ENCODE results near the gene MCCD1.

DNA sequence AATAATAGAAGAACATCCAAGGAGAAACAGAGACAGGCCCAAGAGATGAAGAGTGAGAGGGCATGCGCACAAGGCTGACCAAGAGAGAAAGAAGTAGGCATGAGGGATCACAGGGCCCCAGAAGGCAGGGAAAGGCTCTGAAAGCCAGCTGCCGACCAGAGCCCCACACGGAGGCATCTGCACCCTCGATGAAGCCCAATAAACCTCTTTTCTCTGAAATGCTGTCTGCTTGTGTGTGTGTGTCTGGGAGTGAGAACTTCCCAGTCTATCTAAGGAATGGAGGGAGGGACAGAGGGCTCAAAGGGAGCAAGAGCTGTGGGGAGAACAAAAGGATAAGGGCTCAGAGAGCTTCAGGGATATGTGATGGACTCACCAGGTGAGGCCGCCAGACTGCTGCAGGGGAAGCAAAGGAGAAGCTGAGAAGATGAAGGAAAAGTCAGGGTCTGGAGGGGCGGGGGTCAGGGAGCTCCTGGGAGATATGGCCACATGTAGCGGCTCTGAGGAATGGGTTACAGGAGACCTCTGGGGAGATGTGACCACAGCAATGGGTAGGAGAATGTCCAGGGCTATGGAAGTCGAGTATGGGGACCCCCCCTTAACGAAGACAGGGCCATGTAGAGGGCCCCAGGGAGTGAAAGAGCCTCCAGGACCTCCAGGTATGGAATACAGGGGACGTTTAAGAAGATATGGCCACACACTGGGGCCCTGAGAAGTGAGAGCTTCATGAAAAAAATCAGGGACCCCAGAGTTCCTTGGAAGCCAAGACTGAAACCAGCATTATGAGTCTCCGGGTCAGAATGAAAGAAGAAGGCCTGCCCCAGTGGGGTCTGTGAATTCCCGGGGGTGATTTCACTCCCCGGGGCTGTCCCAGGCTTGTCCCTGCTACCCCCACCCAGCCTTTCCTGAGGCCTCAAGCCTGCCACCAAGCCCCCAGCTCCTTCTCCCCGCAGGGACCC lies 45.6 kb downstream of the MCCD1 start:
- TF ChIP-seq, protein P1, sequence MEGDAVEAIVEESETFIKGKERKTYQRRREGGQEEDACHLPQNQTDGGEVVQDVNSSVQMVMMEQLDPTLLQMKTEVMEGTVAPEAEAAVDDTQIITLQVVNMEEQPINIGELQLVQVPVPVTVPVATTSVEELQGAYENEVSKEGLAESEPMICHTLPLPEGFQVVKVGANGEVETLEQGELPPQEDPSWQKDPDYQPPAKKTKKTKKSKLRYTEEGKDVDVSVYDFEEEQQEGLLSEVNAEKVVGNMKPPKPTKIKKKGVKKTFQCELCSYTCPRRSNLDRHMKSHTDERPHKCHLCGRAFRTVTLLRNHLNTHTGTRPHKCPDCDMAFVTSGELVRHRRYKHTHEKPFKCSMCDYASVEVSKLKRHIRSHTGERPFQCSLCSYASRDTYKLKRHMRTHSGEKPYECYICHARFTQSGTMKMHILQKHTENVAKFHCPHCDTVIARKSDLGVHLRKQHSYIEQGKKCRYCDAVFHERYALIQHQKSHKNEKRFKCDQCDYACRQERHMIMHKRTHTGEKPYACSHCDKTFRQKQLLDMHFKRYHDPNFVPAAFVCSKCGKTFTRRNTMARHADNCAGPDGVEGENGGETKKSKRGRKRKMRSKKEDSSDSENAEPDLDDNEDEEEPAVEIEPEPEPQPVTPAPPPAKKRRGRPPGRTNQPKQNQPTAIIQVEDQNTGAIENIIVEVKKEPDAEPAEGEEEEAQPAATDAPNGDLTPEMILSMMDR (IDR thresholded peaks at IDR 0.05; ENCODE audit: insufficient read depth, low read length, poor library complexity, severe bottlenecking): peak; percentile 30
- no peak for TF ChIP-seq EZH2phosphoT487 (conservative IDR thresholded peaks at IDR 0.05; ENCODE audit: low read length)

Measured in SU-DHL-6 (cell line).